OCI-LY3 (cell line): ENCODE measurements around the gene TGFB3.
"Not testable (repeated sequence)": the region's sequence is repeated elsewhere in the genome, so short reads cannot be mapped to it uniquely, and the experiment has no call there.

Source experiments
- H2AFZ ChIP-seq: fragments of 200-600, 300-600 bp; shearing (Covaris generic); 2 replicates; pipeline ENCODE4 v1.6.0; 2014; ENCODE audit warnings: antibody characterized with exemption, low read depth, low read length
- H3K27ac ChIP-seq: fragments of 200-600, 300-600 bp; sonication (generic); 2 replicates; pipeline ENCODE4 v1.5.1; 2014; ENCODE audit warnings: mild to moderate bottlenecking, low read length, moderate library complexity, mixed read lengths
- H3K27me3 ChIP-seq: fragments of 200-600, 300-600 bp; sonication (generic); 2 replicates; pipeline ENCODE4 v1.6.1; 2014; ENCODE audit warnings: low read depth, low read length, mixed read lengths
- H3K36me3 ChIP-seq: fragments of 200-600, 300-600 bp; sonication (generic); replicated peaks from 2 replicates; pipeline ENCODE3; 2014; ENCODE audit warnings: low read depth, low read length, mixed read lengths
- H3K4me1 ChIP-seq: fragments of 300-600, 200-600 bp; sonication (generic); 2 replicates; pipeline ENCODE4 v1.6.1; 2014; ENCODE audit warnings: low read length, mixed read lengths
- H3K4me2 ChIP-seq: fragments of 200-600, 300-600 bp; sonication (generic); 2 replicates; pipeline ENCODE4 v1.6.1; 2014; ENCODE audit warnings: low read length, mixed read lengths
- H3K4me3 ChIP-seq: fragments of 300-600, 200-600 bp; sonication (generic); 2 replicates; pipeline ENCODE4 v1.5.1; 2014; ENCODE audit warnings: antibody characterized with exemption, mild to moderate bottlenecking, low read length, moderate library complexity
- H3K79me2 ChIP-seq: fragments of 300-600, 200-600 bp; shearing (Covaris generic); 2 replicates; pipeline ENCODE4 v1.6.1; 2014; ENCODE audit warnings: mild to moderate bottlenecking, low read length, mixed read lengths
- H3K9ac ChIP-seq: fragments of 300-600, 200-600 bp; shearing (Covaris generic); 2 replicates; pipeline ENCODE4 v1.6.0; 2014; ENCODE audit warnings: mild to moderate bottlenecking, low read length, moderate library complexity
- H3K9me3 ChIP-seq: fragments of 200-600, 300-600 bp; shearing (Covaris generic); 2 replicates; pipeline ENCODE4 v1.6.1; 2014; ENCODE audit warnings: low read length, mixed read lengths; ENCODE audit not compliant: insufficient read depth
- H4K20me1 ChIP-seq: fragments of 200-600, 300-600 bp; sonication (generic); 2 replicates; pipeline ENCODE4 v1.6.1; 2016; ENCODE audit warnings: low read length, mixed read lengths; ENCODE audit not compliant: insufficient read depth
- CTCF ChIP-seq: fragments of 200-600, 300-600 bp; sonication (generic); IDR thresholded peaks from 2 replicates; pipeline ENCODE4 v1.5.1; 2014; ENCODE audit warnings: antibody characterized with exemption, low read length, low read depth
- EZH2phosphoT487 ChIP-seq: fragments of 200-600 bp; shearing (Covaris generic); IDR thresholded peaks from 2 replicates; pipeline ENCODE4 v1.6.1; 2018; ENCODE audit warnings: antibody characterized with exemption, mixed run types, low read depth

TGFB3 gene

GRCh38 chr14:76011930-76012329 lies 30.1 kb upstream of the TGFB3 start:
- H3K9ac ChIP-seq, result no peak overlapping the region

GRCh38 chr14:76009627-76010026 lies 27.8 kb upstream of the TGFB3 start:
- not testable (repeated sequence) for H3K4me2 ChIP-seq, H3K27ac ChIP-seq, H3K9me3 ChIP-seq, H3K27me3 ChIP-seq, H4K20me1 ChIP-seq, H3K4me1 ChIP-seq, H3K79me2 ChIP-seq, H3K9ac ChIP-seq, H2AFZ ChIP-seq, H3K4me3 ChIP-seq
- peaks cover 11% of the 10 kb centered on the region for H3K36me3 ChIP-seq

More at GRCh38 chr14:76011930-76012329, 30.1 kb upstream of the TGFB3 start:
- Histone ChIP-seq H3K4me3 (no peak overlapping the region), H3K36me3 (no peaks in the 10 kb centered on the region), H2AFZ (no peak overlapping the region), H3K79me2 (no peaks in the 10 kb centered on the region), H3K27ac (no peak overlapping the region), H4K20me1 (no peaks in the 10 kb centered on the region), H3K27me3 (no peaks in the 10 kb centered on the region), H3K4me2 (no peak overlapping the region), H3K4me1 (peaks cover 11% of the 10 kb centered on the region), H3K9me3 (no peaks in the 10 kb centered on the region)
- TF ChIP-seq CTCF (no peak), EZH2phosphoT487 (no peak)

- H4K20me1 ChIP-seq, result no peaks in the 10 kb centered on the region
- no peaks in the 10 kb centered on the region for H3K27me3 ChIP-seq
- no peaks in the 10 kb centered on the region for H3K4me1 ChIP-seq
- no peaks in the 10 kb centered on the region for H3K79me2 ChIP-seq
- H2AFZ ChIP-seq, result no peak overlapping the region
- no peak overlapping the region for H3K9ac ChIP-seq
- H3K36me3 ChIP-seq, result peaks cover 11% of the 10 kb centered on the region
- no peak overlapping the region for H3K27ac ChIP-seq
- H3K9me3 ChIP-seq, result peaks cover 3% of the 10 kb centered on the region; the same call in 1 of the 2 replicates
- H3K4me2 ChIP-seq, result no peak overlapping the region
- TF ChIP-seq EZH2phosphoT487, result no peak
- TF ChIP-seq CTCF, result no peak
- H3K4me3 ChIP-seq, result no peak overlapping the region
These were observed 26.1 kb upstream of the TGFB3 start for GRCh38 chr14:76007852-76008251.

GRCh38 chr14:76007379-76007778 lies 25.6 kb upstream of the TGFB3 start:
- no peak overlapping the region for H3K4me2 ChIP-seq
- H3K9me3 ChIP-seq, result peaks cover 3% of the 10 kb centered on the region; the same call in 1 of the 2 replicates
- no peak overlapping the region for H3K4me3 ChIP-seq
- H3K36me3 ChIP-seq, result peaks cover 11% of the 10 kb centered on the region
- no peaks in the 10 kb centered on the region for H3K79me2 ChIP-seq
- H4K20me1 ChIP-seq, result no peaks in the 10 kb centered on the region
- H3K27ac ChIP-seq, result no peak overlapping the region
- no peak overlapping the region for H2AFZ ChIP-seq
- TF ChIP-seq CTCF (no peak), EZH2phosphoT487 (no peak)
- no peak overlapping the region for H3K9ac ChIP-seq
- H3K27me3 ChIP-seq, result no peaks in the 10 kb centered on the region
- H3K4me1 ChIP-seq, result no peaks in the 10 kb centered on the region

- H3K27ac ChIP-seq, result no peak overlapping the region
- no peaks in the 10 kb centered on the region for H3K79me2 ChIP-seq
- no peaks in the 10 kb centered on the region for H4K20me1 ChIP-seq
- no peak overlapping the region for H3K9ac ChIP-seq
- H3K36me3 ChIP-seq, result peaks cover 11% of the 10 kb centered on the region
- no peak overlapping the region for H3K4me3 ChIP-seq
- no peak overlapping the region for H3K4me2 ChIP-seq
- no peak overlapping the region for H2AFZ ChIP-seq
- no peaks in the 10 kb centered on the region for H3K4me1 ChIP-seq
- TF ChIP-seq CTCF, result no peak
- TF ChIP-seq EZH2phosphoT487, result no peak
- H3K9me3 ChIP-seq, result peaks cover 3% of the 10 kb centered on the region; the same call in 1 of the 2 replicates
- H3K27me3 ChIP-seq, result no peaks in the 10 kb centered on the region
These were observed 24.5 kb upstream of the TGFB3 start for GRCh38 chr14:76006253-76006652.
